Motor neuron (in vitro differentiated cells): ENCODE measurements around the gene MTCL1. TPM values are rescaled to one million over a fixed set of nuclear protein-coding genes. Genes with fewer than 3 reads are reported as not detected.

Source experiments
- ATAC-seq, 8 experiments: fragments of 200-7000 bp; cut with Tn5 transposase; replicated peaks in 6 of 8; 2 replicates each; pipeline ENCODE4 v1.8.0; 2021; ENCODE audit warnings: mild to moderate bottlenecking in 8 of 8, moderate library complexity in 8 of 8
- H3K27ac ChIP-seq, 2 donors: fragments of 250-450 bp; sonication (Bioruptor Pico); 2 replicates each; pipeline ENCODE4 v1.9.0; 2021; ENCODE audit warnings: antibody characterized with exemption in 2 of 2, mild to moderate bottlenecking in 2 of 2, moderate library complexity in 1 of 2
- H3K4me1 ChIP-seq, 2 donors: fragments of 250-450 bp; sonication (Bioruptor Pico); replicated peaks in 1 of 2; 2 replicates each; pipeline ENCODE4 v1.6.1; 2021; ENCODE audit warnings: antibody characterized with exemption in 2 of 2, mild to moderate bottlenecking in 2 of 2, moderate library complexity in 1 of 2
- H3K4me3 ChIP-seq, 5 donors: fragments of 250-450 bp; sonication (Bioruptor Pico); 2 replicates each; pipeline ENCODE4 v1.9.0; 2021; ENCODE audit warnings: antibody characterized with exemption in 5 of 5, mild to moderate bottlenecking in 5 of 5, moderate library complexity in 4 of 5
- WGBS, 10 experiments: fragments of 450-650 bp; shearing (Covaris generic); methylation state at CpG; one replicate each; pipeline ENCODE4 v1.0.0; 2022; 5-methylcytosine and 5-hydroxymethylcytosine counted together
- in situ Hi-C, 9 experiments: fragments of 400-800 bp; cut with MboI; loops; one replicate each; pipeline ENCODE4 v1.15.0; 2021; ENCODE audit warnings: low sequenced_read_pairs in 9 of 9, low pct_unique_long_range_greater_than_20kb in 2 of 9; ENCODE audit not compliant: unreplicated experiment in 9 of 9
- total RNA-seq, 8 experiments: library from RNA; unstranded; fragments of 300-600 nt; gene quantifications; 2 replicates each; pipeline versions ENCODE4 v1.2.3 to v1.2.4, GENCODE V29; 2022

Gene MTCL1
- total RNA-seq, 8 experiments from 2014 or later: 10.4 to 35.6 (median 15.6) TPM

- 81 to 100% (median 98%) methylated on average over 1 to 10 of the region's 10 CpGs; no CpG with 5 or more reads in 1 of the 10 experiments for WGBS, 10 experiments
- in situ Hi-C loops: loop anchor here in 1 of 9 experiments (25.0 kb wide), 1 partner anchor 165 kb away; no protein-coding TSS in a partner anchor
- ATAC-seq: no peak
- H3K4me1 ChIP-seq: peaks cover 0 to 2% of the 10 kb centered on the region in 2 donors
- H3K27ac ChIP-seq: no peak overlapping the region
- H3K4me3 ChIP-seq: no peak overlapping the region
Observed at GRCh38 chr18:8822643-8823042, 117.3 kb downstream of the MTCL1 start.

GRCh38 chr18:8823530-8823929, 118.2 kb downstream of the MTCL1 start:
- 60 to 100% (median 89%) methylated on average over 1 to 4 of the region's 6 CpGs; no CpG with 5 or more reads in 4 of the 10 experiments for WGBS, 10 experiments
- in situ Hi-C loops: loop anchor here in 1 of 9 experiments (25.0 kb wide), 1 partner anchor 164 kb away; no protein-coding TSS in a partner anchor
- ATAC-seq: no peak
- peaks cover 0 to 2% of the 10 kb centered on the region in 2 donors for H3K4me1 ChIP-seq
- no peak overlapping the region for H3K4me3 ChIP-seq
- no peak overlapping the region for H3K27ac ChIP-seq

GRCh38 chr18:8824846-8825245, 119.5 kb downstream of the MTCL1 start:
- no peak overlapping the region for H3K4me3 ChIP-seq
- 93% methylated on average over 6 of the region's 20 CpGs; no CpG with 5 or more reads in 9 of the 10 experiments for WGBS, 10 experiments
- H3K27ac ChIP-seq: no peak overlapping the region
- H3K4me1 ChIP-seq: peaks cover 0 to 2% of the 10 kb centered on the region in 2 donors
- ATAC-seq: no peak
- in situ Hi-C loops: loop anchor here in 1 of 9 experiments (25.0 kb wide), 1 partner anchor 162 kb away; no protein-coding TSS in a partner anchor

- WGBS, 10 experiments: 80 to 100% (median 100%) methylated on average over 1 to 3 of the region's 13 CpGs; no CpG with 5 or more reads in 6 of the 10 experiments
- ATAC-seq: no peak
- peaks cover 0 to 2% of the 10 kb centered on the region in 2 donors for H3K4me1 ChIP-seq
- H3K27ac ChIP-seq: no peak overlapping the region
- in situ Hi-C loops: no loop called here
- H3K4me3 ChIP-seq: no peak overlapping the region
Observed at GRCh38 chr18:8825273-8825672, 119.9 kb downstream of the MTCL1 start.

- Histone ChIP-seq H3K4me1 (peaks cover 2 to 4% of the 10 kb centered on the region in 2 donors), H3K4me3 (no peak overlapping the region), H3K27ac (no peak overlapping the region)
- in situ Hi-C loops: no loop called here
- WGBS, 10 experiments: 70 to 100% (median 98%) methylated on average over 1 to 8 of the region's 20 CpGs; no CpG with 5 or more reads in 5 of the 10 experiments
- no peak for ATAC-seq
Observed at GRCh38 chr18:8825729-8826375, 120.5 kb downstream of the MTCL1 start.

GRCh38 chr18:8826514-8826913, 121.2 kb downstream of the MTCL1 start:
- no peak for ATAC-seq
- in situ Hi-C loops: no loop called here
- no peak overlapping the region for H3K4me3 ChIP-seq
- H3K4me1 ChIP-seq: peaks cover 0 to 7% of the 10 kb centered on the region in 2 donors
- no peak overlapping the region for H3K27ac ChIP-seq
- WGBS, 10 experiments: 40 to 100% (median 88%) methylated on average over 1 to 3 of the region's 3 CpGs; no CpG with 5 or more reads in 4 of the 10 experiments

GRCh38 chr18:8826971-8827370, 121.6 kb downstream of the MTCL1 start:
- in situ Hi-C loops: no loop called here
- 83 to 100% (median 89%) methylated on average over 1 to 6 of the region's 12 CpGs; no CpG with 5 or more reads in 5 of the 10 experiments for WGBS, 10 experiments

GRCh38 chr18:8828300-8828699, 122.9 kb downstream of the MTCL1 start:
- ATAC-seq: peak in 2 of 8 experiments; percentile 34 to 42
- in situ Hi-C loops: no loop called here
- WGBS, 10 experiments: 71 to 100% (median 88%) methylated on average over 3 to 5 of the region's 7 CpGs; no CpG with 5 or more reads in 3 of the 10 experiments
- no peak overlapping the region for H3K27ac ChIP-seq
- no peak overlapping the region for H3K4me3 ChIP-seq
- H3K4me1 ChIP-seq: peaks cover 0 to 7% of the 10 kb centered on the region in 2 donors

More at GRCh38 chr18:8826971-8827370, 121.6 kb downstream of the MTCL1 start:
- Histone ChIP-seq H3K27ac (no peak overlapping the region), H3K4me3 (no peak overlapping the region), H3K4me1 (peaks cover 0 to 7% of the 10 kb centered on the region in 2 donors)
- no peak for ATAC-seq

- WGBS, 10 experiments: 58 to 100% (median 88%) methylated on average over 1 to 10 of the region's 10 CpGs; no CpG with 5 or more reads in 2 of the 10 experiments
Observed at GRCh38 chr18:8828798-8829197, 123.4 kb downstream of the MTCL1 start.

GRCh38 chr18:8830067-8831060, 125.0 kb downstream of the MTCL1 start:
- no peak overlapping the region for H3K27ac ChIP-seq
- 77 to 100% (median 92%) methylated on average over 1 to 9 of the region's 16 CpGs; no CpG with 5 or more reads in 1 of the 10 experiments for WGBS, 10 experiments
- peak in 2 of 8 experiments; percentile 34 to 35 for ATAC-seq
- no peak overlapping the region for H3K4me3 ChIP-seq
- H3K4me1 ChIP-seq: peaks cover 0 to 7% of the 10 kb centered on the region in 2 donors
- in situ Hi-C loops: no loop called here

More at GRCh38 chr18:8828798-8829197, 123.4 kb downstream of the MTCL1 start:
- H3K4me1 ChIP-seq: peaks cover 0 to 7% of the 10 kb centered on the region in 2 donors
- in situ Hi-C loops: no loop called here
- H3K27ac ChIP-seq: no peak overlapping the region
- H3K4me3 ChIP-seq: no peak overlapping the region
- no peak for ATAC-seq

GRCh38 chr18:8831112-8831511, 125.8 kb downstream of the MTCL1 start:
- no peak overlapping the region for H3K4me3 ChIP-seq
- peak in 5 of 8 experiments; percentile 27 to 86 (median 63) for ATAC-seq
- no peak overlapping the region for H3K27ac ChIP-seq
- peaks cover 0 to 7% of the 10 kb centered on the region in 2 donors for H3K4me1 ChIP-seq
- in situ Hi-C loops: no loop called here
- 49 to 93% (median 81%) methylated on average over 1 to 2 of the region's 3 CpGs; no CpG with 5 or more reads in 2 of the 10 experiments for WGBS, 10 experiments

GRCh38 chr18:8831531-8831930, 126.2 kb downstream of the MTCL1 start:
- peak in 5 of 8 experiments; percentile 12 to 42 (median 13) for ATAC-seq
- 59 to 100% (median 88%) methylated on average over 3 to 10 of the region's 14 CpGs; no CpG with 5 or more reads in 5 of the 10 experiments for WGBS, 10 experiments
- peaks cover 0 to 7% of the 10 kb centered on the region in 2 donors for H3K4me1 ChIP-seq
- H3K4me3 ChIP-seq: no peak overlapping the region
- no peak overlapping the region for H3K27ac ChIP-seq
- in situ Hi-C loops: no loop called here
